K562 (cell line): ENCODE measurements around the gene RBFA. TPM values are rescaled to one million over a fixed set of nuclear protein-coding genes. Genes with fewer than 3 reads are reported as not detected.

Source experiments
- ETS2 ChIP-seq: IDR thresholded peaks from 2 replicates; pipeline ENCODE4 v1.6.1; 2016; ENCODE audit warnings: borderline replicate concordance, missing genetic modification characterization, mild to moderate bottlenecking, moderate library complexity, missing compliant biosample characterization; ENCODE audit not compliant: poor library complexity, severe bottlenecking
- HNRNPLL ChIP-seq: fragments of 200-400 bp; formaldehyde crosslinking; IDR thresholded peaks from 2 replicates; pipeline ENCODE4 v1.6.1; 2017; ENCODE audit warnings: low read length, low read depth, mild to moderate bottlenecking; ENCODE audit not compliant: poor library complexity, severe bottlenecking
- MTF1 ChIP-seq: fragments of 250-450 bp; sonication (Bioruptor Pico); IDR thresholded peaks from 2 replicates; pipeline ENCODE4 v1.9.0; 2021; ENCODE audit warnings: moderate library complexity, mild to moderate bottlenecking, inconsistent platforms, borderline replicate concordance
- MXI1 ChIP-seq: IDR thresholded peaks from 2 replicates; pipeline ENCODE4 v1.6.1; 2011; ENCODE audit warnings: low read depth, mild to moderate bottlenecking, improper control_type of control experiment, low read length
- NCOA1 ChIP-seq: fragments of 450-650 bp; IDR thresholded peaks from 2 replicates; pipeline ENCODE4 v1.6.1; 2016; ENCODE audit warnings: low read depth
- RBBP5 ChIP-seq: fragments of 200-600 bp; sonication (generic); IDR thresholded peaks from 2 replicates; pipeline ENCODE4 v1.6.1; 2012; ENCODE audit warnings: borderline replicate concordance, mild to moderate bottlenecking, low read length, control low read depth, inconsistent platforms; ENCODE audit not compliant: insufficient read depth, poor library complexity, severe bottlenecking
- RBM22 ChIP-seq: fragments of 200-400 bp; formaldehyde crosslinking; IDR thresholded peaks from 2 replicates; pipeline ENCODE4 v1.6.1; 2018; ENCODE audit warnings: low read length, low read depth; ENCODE audit not compliant: poor library complexity, severe bottlenecking
- ZFP36 ChIP-seq: fragments of 150-350 bp; IDR thresholded peaks from 2 replicates; pipeline ENCODE4 v1.6.1; 2018; ENCODE audit warnings: low read length, low read depth; ENCODE audit not compliant: partially characterized antibody
- polyA plus RNA-seq, 8 experiments: library from polyadenylated mRNA; depleted of rRNA in 4 of 8; stranded (reverse) in 5 of 8; unstranded in 3 of 8; fragments of >200 nt; fragmentation: Nextera tagmentation in 2 of 8; fragmentation: Illumina TruSeq in 1 of 8; extraction: Ambion mirVana in 2 of 8; extraction: Trizol in 1 of 8; gene quantifications; 2 replicates each; pipeline versions ENCODE4 v1.2.1 to v1.2.3, GENCODE V29; 2011 to 2014; ENCODE audit warnings: inconsistent platforms in 1 of 8, missing spikeins in 1 of 8
- total RNA-seq, 7 experiments: library from RNA; depleted of rRNA in 6 of 7; stranded (reverse); fragments of >200 nt in 6 of 7; fragmentation: Illumina TruSeq in 2 of 7; extraction: Trizol in 2 of 7; gene quantifications; 2 replicates each; pipeline versions ENCODE4 v1.2.1 to v1.2.3, GENCODE V29; 2011 to 2021; ENCODE audit warnings: low replicate concordance in 1 of 7
- TF ChIP-seq, protein P1 (sequence below): fragments of 250-450 bp; sonication (Bioruptor Pico); IDR thresholded peaks from 2 replicates; pipeline ENCODE4 v1.4.0; 2020
- TF ChIP-seq, protein P2 (sequence below): fragments of 450-650 bp; formaldehyde crosslinking; IDR thresholded peaks from 2 replicates; pipeline ENCODE4 v1.4.0; 2020; ENCODE audit warnings: mild to moderate bottlenecking, mixed read lengths
- TF ChIP-seq, protein P3 (sequence below): conservative IDR thresholded peaks from 2 replicates; pipeline ENCODE4 v1.6.1; 2011; ENCODE audit warnings: low read depth, mild to moderate bottlenecking, low read length; ENCODE audit not compliant: control insufficient read depth

Gene RBFA
- total and polyA plus RNA-seq, 9 of the 15 experiments (the other 6 are each of a cell fraction or from before 2014, with no cell fraction given), result 3.4 to 41.9 (median 25.8) TPM

DNA sequence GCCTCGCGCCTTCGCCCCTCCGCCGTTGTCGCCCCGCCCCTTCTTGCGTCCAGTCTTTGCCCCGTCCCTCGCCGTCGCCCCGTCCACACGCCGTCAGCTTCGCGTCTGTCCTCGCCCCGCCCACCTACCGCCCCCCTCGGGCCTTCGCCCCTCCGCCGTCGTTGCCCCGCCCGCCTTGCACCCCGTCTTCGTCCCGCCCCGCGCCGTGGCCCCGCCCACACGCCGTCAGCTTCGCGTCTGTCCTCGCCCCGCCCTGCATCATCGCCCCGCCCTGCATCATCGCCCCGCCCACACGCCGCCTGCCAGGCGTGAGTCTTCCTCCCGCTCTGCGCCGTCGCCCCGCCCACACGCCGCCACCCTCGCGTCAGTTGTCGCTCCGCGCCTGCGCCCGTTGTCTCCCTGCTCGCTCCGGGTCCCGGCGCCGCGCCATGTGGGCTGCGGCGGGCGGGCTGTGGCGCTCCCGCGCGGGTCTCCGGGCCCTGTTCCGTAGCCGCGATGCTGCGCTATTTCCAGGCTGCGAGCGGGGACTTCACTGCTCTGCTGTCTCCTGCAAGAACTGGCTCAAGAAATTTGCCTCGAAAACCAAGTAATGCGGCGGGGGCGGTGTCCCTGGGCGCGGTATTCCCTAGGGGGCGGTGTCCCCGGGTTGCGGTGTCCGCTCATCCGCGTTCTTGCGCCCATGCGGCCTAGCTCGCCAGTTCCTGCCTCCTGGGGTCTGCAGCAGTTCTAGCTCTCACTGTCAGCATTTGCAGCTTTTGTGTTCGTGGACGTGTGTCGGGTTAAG, at the start of gene RBFA (continued):
- TF ChIP-seq, protein P1, sequence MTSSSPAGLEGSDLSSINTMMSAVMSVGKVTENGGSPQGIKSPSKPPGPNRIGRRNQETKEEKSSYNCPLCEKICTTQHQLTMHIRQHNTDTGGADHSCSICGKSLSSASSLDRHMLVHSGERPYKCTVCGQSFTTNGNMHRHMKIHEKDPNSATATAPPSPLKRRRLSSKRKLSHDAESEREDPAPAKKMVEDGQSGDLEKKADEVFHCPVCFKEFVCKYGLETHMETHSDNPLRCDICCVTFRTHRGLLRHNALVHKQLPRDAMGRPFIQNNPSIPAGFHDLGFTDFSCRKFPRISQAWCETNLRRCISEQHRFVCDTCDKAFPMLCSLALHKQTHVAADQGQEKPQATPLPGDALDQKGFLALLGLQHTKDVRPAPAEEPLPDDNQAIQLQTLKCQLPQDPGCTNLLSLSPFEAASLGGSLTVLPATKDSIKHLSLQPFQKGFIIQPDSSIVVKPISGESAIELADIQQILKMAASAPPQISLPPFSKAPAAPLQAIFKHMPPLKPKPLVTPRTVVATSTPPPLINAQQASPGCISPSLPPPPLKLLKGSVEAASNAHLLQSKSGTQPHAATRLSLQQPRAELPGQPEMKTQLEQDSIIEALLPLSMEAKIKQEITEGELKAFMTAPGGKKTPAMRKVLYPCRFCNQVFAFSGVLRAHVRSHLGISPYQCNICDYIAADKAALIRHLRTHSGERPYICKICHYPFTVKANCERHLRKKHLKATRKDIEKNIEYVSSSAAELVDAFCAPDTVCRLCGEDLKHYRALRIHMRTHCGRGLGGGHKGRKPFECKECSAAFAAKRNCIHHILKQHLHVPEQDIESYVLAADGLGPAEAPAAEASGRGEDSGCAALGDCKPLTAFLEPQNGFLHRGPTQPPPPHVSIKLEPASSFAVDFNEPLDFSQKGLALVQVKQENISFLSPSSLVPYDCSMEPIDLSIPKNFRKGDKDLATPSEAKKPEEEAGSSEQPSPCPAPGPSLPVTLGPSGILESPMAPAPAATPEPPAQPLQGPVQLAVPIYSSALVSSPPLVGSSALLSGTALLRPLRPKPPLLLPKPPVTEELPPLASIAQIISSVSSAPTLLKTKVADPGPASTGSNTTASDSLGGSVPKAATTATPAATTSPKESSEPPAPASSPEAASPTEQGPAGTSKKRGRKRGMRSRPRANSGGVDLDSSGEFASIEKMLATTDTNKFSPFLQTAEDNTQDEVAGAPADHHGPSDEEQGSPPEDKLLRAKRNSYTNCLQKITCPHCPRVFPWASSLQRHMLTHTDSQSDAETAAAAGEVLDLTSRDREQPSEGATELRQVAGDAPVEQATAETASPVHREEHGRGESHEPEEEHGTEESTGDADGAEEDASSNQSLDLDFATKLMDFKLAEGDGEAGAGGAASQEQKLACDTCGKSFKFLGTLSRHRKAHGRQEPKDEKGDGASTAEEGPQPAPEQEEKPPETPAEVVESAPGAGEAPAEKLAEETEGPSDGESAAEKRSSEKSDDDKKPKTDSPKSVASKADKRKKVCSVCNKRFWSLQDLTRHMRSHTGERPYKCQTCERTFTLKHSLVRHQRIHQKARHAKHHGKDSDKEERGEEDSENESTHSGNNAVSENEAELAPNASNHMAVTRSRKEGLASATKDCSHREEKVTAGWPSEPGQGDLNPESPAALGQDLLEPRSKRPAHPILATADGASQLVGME, result no peak
- TF ChIP-seq, protein P2, sequence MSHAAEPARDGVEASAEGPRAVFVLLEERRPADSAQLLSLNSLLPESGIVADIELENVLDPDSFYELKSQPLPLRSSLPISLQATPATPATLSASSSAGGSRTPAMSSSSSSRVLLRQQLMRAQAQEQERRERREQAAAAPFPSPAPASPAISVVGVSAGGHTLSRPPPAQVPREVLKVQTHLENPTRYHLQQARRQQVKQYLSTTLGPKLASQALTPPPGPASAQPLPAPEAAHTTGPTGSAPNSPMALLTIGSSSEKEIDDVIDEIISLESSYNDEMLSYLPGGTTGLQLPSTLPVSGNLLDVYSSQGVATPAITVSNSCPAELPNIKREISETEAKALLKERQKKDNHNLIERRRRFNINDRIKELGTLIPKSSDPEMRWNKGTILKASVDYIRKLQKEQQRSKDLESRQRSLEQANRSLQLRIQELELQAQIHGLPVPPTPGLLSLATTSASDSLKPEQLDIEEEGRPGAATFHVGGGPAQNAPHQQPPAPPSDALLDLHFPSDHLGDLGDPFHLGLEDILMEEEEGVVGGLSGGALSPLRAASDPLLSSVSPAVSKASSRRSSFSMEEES, result no peak
- TF ChIP-seq, protein P3, sequence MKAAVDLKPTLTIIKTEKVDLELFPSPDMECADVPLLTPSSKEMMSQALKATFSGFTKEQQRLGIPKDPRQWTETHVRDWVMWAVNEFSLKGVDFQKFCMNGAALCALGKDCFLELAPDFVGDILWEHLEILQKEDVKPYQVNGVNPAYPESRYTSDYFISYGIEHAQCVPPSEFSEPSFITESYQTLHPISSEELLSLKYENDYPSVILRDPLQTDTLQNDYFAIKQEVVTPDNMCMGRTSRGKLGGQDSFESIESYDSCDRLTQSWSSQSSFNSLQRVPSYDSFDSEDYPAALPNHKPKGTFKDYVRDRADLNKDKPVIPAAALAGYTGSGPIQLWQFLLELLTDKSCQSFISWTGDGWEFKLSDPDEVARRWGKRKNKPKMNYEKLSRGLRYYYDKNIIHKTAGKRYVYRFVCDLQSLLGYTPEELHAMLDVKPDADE, result peak; percentile 15; the same call in 1 of the 2 replicates
- no peak for TF ChIP-seq ETS2 (tag)
- TF ChIP-seq MTF1 (CRISPR knock-in tag), result no peak
- TF ChIP-seq RBBP5, result no peak
- peak; percentile 46 for TF ChIP-seq HNRNPLL
- TF ChIP-seq MXI1, result peak; percentile 86
- no peak for TF ChIP-seq RBM22
- TF ChIP-seq NCOA1, result no peak
- TF ChIP-seq ZFP36, result no peak
